ENCODE results near the gene TBC1D1. TPM values are rescaled to one million over a fixed set of nuclear protein-coding genes. Genes with fewer than 3 reads are reported as not detected.
"Not testable (repeated sequence)": the region's sequence is repeated elsewhere in the genome, so short reads cannot be mapped to it uniquely, and the experiment has no call there.

Gene TBC1D1
- total RNA-seq, 1 donor from 2014 or later: 92.7 TPM

GRCh38 chr4:37968747-37969146 lies 77.9 kb downstream of the TBC1D1 start:
- peaks cover 16% of the 10 kb centered on the region for H3K9me3 Mint-ChIP-seq (ENCODE audit: low read depth)
- H3K4me1 Mint-ChIP-seq (ENCODE audit: low read depth): peaks cover 38% of the 10 kb centered on the region
- H3K27me3 Mint-ChIP-seq (ENCODE audit: low read depth): no peaks in the 10 kb centered on the region
- no peak for DNase-seq (ENCODE audit: low spot score)
- no peak overlapping the region for H3K4me3 Mint-ChIP-seq (ENCODE audit: unreplicated experiment)
- TF ChIP-seq CTCF (IDR thresholded peaks at IDR 0.05): no peak
- peaks cover 5% of the 10 kb centered on the region for H3K36me3 Mint-ChIP-seq (ENCODE audit: low read depth)
- H3K27ac Mint-ChIP-seq (ENCODE audit: unreplicated experiment): no peak overlapping the region

GRCh38 chr4:37970702-37971101 lies 79.8 kb downstream of the TBC1D1 start:
- Mint-ChIP-seq H3K36me3 (ENCODE audit: low read depth) (peaks cover 5% of the 10 kb centered on the region), H3K27me3 (ENCODE audit: low read depth) (no peaks in the 10 kb centered on the region), H3K9me3 (ENCODE audit: low read depth) (peaks cover 16% of the 10 kb centered on the region), H3K4me3 (ENCODE audit: unreplicated experiment) (no peak overlapping the region), H3K27ac (ENCODE audit: unreplicated experiment) (no peak overlapping the region), H3K4me1 (ENCODE audit: low read depth) (peaks cover 38% of the 10 kb centered on the region)
- peak; percentile 67 for TF ChIP-seq CTCF (IDR thresholded peaks at IDR 0.05)
- DNase-seq (ENCODE audit: low spot score): no peak

- no peak overlapping the region for H3K4me3 Mint-ChIP-seq (ENCODE audit: unreplicated experiment)
- no peak for DNase-seq (ENCODE audit: low spot score)
- peaks cover 16% of the 10 kb centered on the region for H3K9me3 Mint-ChIP-seq (ENCODE audit: low read depth)
- H3K27ac Mint-ChIP-seq (ENCODE audit: unreplicated experiment): no peak overlapping the region
- peaks cover 5% of the 10 kb centered on the region for H3K36me3 Mint-ChIP-seq (ENCODE audit: low read depth)
- H3K27me3 Mint-ChIP-seq (ENCODE audit: low read depth): no peaks in the 10 kb centered on the region
- H3K4me1 Mint-ChIP-seq (ENCODE audit: low read depth): peaks cover 36% of the 10 kb centered on the region
- no peak for TF ChIP-seq CTCF (IDR thresholded peaks at IDR 0.05)
Observed at GRCh38 chr4:37971202-37971601, 80.3 kb downstream of the TBC1D1 start.

- TF ChIP-seq CTCF (IDR thresholded peaks at IDR 0.05): no peak
- peaks cover 16% of the 10 kb centered on the region for H3K9me3 Mint-ChIP-seq (ENCODE audit: low read depth)
- H3K36me3 Mint-ChIP-seq (ENCODE audit: low read depth): peaks cover 5% of the 10 kb centered on the region
- H3K27me3 Mint-ChIP-seq (ENCODE audit: low read depth): no peaks in the 10 kb centered on the region
- peaks cover 23% of the 10 kb centered on the region for H3K4me1 Mint-ChIP-seq (ENCODE audit: low read depth)
- no peak overlapping the region for H3K27ac Mint-ChIP-seq (ENCODE audit: unreplicated experiment)
- H3K4me3 Mint-ChIP-seq (ENCODE audit: unreplicated experiment): no peak overlapping the region
- DNase-seq (ENCODE audit: low spot score): no peak
Observed at GRCh38 chr4:37973441-37973840, 82.6 kb downstream of the TBC1D1 start.

- peak; percentile 22 for TF ChIP-seq CTCF (IDR thresholded peaks at IDR 0.05)
- not testable (repeated sequence) for H3K27me3 Mint-ChIP-seq (ENCODE audit: low read depth); H3K36me3 Mint-ChIP-seq (ENCODE audit: low read depth); H3K9me3 Mint-ChIP-seq (ENCODE audit: low read depth); H3K27ac Mint-ChIP-seq (ENCODE audit: unreplicated experiment); H3K4me3 Mint-ChIP-seq (ENCODE audit: unreplicated experiment); DNase-seq (ENCODE audit: low spot score)
- H3K4me1 Mint-ChIP-seq (ENCODE audit: low read depth): peaks cover 24% of the 10 kb centered on the region
Observed at GRCh38 chr4:37975321-37975822, 84.5 kb downstream of the TBC1D1 start.
